Measurements from ENCODE around the gene SUGCT.

Gene SUGCT

GRCh38 chr7:40753455-40753854, 618.6 kb downstream of the SUGCT start:
- no peaks in the 10 kb centered on the region for H3K36me3 ChIP-seq (replicated peaks)
- in situ Hi-C loops (cut with HindIII; ENCODE audit: low pct_ligation_motif_present, low sequenced_read_pairs) = no loop called here
- H3K27ac ChIP-seq = no peak overlapping the region
- no peaks in the 10 kb centered on the region for H3K27me3 ChIP-seq (replicated peaks)
- TF ChIP-seq, protein P1, sequence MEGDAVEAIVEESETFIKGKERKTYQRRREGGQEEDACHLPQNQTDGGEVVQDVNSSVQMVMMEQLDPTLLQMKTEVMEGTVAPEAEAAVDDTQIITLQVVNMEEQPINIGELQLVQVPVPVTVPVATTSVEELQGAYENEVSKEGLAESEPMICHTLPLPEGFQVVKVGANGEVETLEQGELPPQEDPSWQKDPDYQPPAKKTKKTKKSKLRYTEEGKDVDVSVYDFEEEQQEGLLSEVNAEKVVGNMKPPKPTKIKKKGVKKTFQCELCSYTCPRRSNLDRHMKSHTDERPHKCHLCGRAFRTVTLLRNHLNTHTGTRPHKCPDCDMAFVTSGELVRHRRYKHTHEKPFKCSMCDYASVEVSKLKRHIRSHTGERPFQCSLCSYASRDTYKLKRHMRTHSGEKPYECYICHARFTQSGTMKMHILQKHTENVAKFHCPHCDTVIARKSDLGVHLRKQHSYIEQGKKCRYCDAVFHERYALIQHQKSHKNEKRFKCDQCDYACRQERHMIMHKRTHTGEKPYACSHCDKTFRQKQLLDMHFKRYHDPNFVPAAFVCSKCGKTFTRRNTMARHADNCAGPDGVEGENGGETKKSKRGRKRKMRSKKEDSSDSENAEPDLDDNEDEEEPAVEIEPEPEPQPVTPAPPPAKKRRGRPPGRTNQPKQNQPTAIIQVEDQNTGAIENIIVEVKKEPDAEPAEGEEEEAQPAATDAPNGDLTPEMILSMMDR (IDR thresholded peaks at IDR 0.05; ENCODE audit: low read depth, low read length, missing control alignments) = no peak
- H3K4me3 ChIP-seq (ENCODE audit: low read depth, low read length) = no peak overlapping the region
- no peak for DNase-seq

- TF ChIP-seq, protein P1 (IDR thresholded peaks at IDR 0.05; ENCODE audit: low read depth, low read length, missing control alignments) = no peak
- Histone ChIP-seq H3K36me3 (replicated peaks) (no peaks in the 10 kb centered on the region), H3K27ac (no peak overlapping the region), H3K27me3 (replicated peaks) (no peaks in the 10 kb centered on the region), H3K4me3 (ENCODE audit: low read depth, low read length) (no peak overlapping the region)
- DNase-seq = no peak
- in situ Hi-C loops (cut with HindIII; ENCODE audit: low pct_ligation_motif_present, low sequenced_read_pairs) = no loop called here
Observed at GRCh38 chr7:40755438-40755837, 620.6 kb downstream of the SUGCT start.

GRCh38 chr7:40757109-40757508, 622.3 kb downstream of the SUGCT start:
- H3K27me3 ChIP-seq (replicated peaks) = no peaks in the 10 kb centered on the region
- in situ Hi-C loops (cut with HindIII; ENCODE audit: low pct_ligation_motif_present, low sequenced_read_pairs) = no loop called here
- TF ChIP-seq, protein P1 (IDR thresholded peaks at IDR 0.05; ENCODE audit: low read depth, low read length, missing control alignments) = no peak
- no peak overlapping the region for H3K4me3 ChIP-seq (ENCODE audit: low read depth, low read length)
- DNase-seq = no peak
- H3K27ac ChIP-seq = no peak overlapping the region
- no peaks in the 10 kb centered on the region for H3K36me3 ChIP-seq (replicated peaks)

DNA sequence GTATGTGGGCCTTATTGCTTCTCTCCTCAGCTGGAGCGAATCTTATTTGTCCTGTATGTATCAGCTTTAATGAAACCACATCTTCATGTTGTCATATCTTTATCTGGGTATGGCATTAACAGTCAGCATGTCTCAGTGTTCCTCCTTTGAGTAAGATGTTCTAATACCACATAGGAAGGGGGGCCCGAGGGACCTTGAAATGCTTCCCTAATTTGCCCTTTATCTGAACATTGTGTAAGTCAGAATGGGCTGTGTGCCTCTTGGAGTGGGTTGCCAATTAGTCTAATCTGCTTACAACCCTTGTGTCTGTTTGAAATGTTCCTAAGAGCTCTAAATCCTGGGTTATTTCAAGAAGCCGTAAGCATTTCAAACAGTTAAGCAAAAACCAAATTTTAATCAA, 623.8 kb downstream of the SUGCT start:
- in situ Hi-C loops (cut with HindIII; ENCODE audit: low pct_ligation_motif_present, low sequenced_read_pairs) = no loop called here
- Histone ChIP-seq H3K27ac (no peak overlapping the region), H3K4me3 (ENCODE audit: low read depth, low read length) (no peak overlapping the region), H3K36me3 (replicated peaks) (no peaks in the 10 kb centered on the region), H3K27me3 (replicated peaks) (no peaks in the 10 kb centered on the region)
- TF ChIP-seq, protein P1 (IDR thresholded peaks at IDR 0.05; ENCODE audit: low read depth, low read length, missing control alignments) = no peak
- DNase-seq = no peak

GRCh38 chr7:40760293-40760964, 625.6 kb downstream of the SUGCT start:
- in situ Hi-C loops (cut with HindIII; ENCODE audit: low pct_ligation_motif_present, low sequenced_read_pairs) = no loop called here
- no peak for DNase-seq
- Histone ChIP-seq H3K4me3 (ENCODE audit: low read depth, low read length) (no peak overlapping the region), H3K27ac (no peak overlapping the region), H3K36me3 (replicated peaks) (no peaks in the 10 kb centered on the region), H3K27me3 (replicated peaks) (no peaks in the 10 kb centered on the region)
- TF ChIP-seq, protein P1 (IDR thresholded peaks at IDR 0.05; ENCODE audit: low read depth, low read length, missing control alignments) = no peak

- no peaks in the 10 kb centered on the region for H3K27me3 ChIP-seq (replicated peaks)
- DNase-seq = no peak
- no peak overlapping the region for H3K4me3 ChIP-seq (ENCODE audit: low read depth, low read length)
- no peaks in the 10 kb centered on the region for H3K36me3 ChIP-seq (replicated peaks)
- H3K27ac ChIP-seq = no peak overlapping the region
- in situ Hi-C loops (cut with HindIII; ENCODE audit: low pct_ligation_motif_present, low sequenced_read_pairs) = no loop called here
- TF ChIP-seq, protein P1 (IDR thresholded peaks at IDR 0.05; ENCODE audit: low read depth, low read length, missing control alignments) = no peak
Observed at GRCh38 chr7:40760987-40761386, 626.2 kb downstream of the SUGCT start.
